Naive B cell (primary cell): ENCODE data around the gene MMD. TPM values are rescaled to one million over a fixed set of nuclear protein-coding genes. Genes with fewer than 3 reads are reported as not detected.
A peak's percentile ranks its signal among the peaks of the same experiment; 100 is the strongest.
"Not testable (repeated sequence)": the region's sequence is repeated elsewhere in the genome, so short reads cannot be mapped to it uniquely, and the experiment has no call there.

Experiments used
- ATAC-seq, 2 donors: fragments of 150-1000 bp; cut with Tn5 transposase; 2 replicates each; pipeline ENCODE4 v1.10.0; 2021; ENCODE audit warnings: low read depth in 2 of 2, mild to moderate bottlenecking in 2 of 2, moderate library complexity in 2 of 2
- DNase-seq: peaks from one replicate; pipeline ENCODE4 v3.0.0; 2022
- H3K27ac Mint-ChIP-seq, 6 donors: one replicate each; pipeline ENCODE4 v1.8.0; 2020 to 2022; ENCODE audit warnings: mild to moderate bottlenecking in 6 of 6, mixed read lengths in 6 of 6, moderate library complexity in 5 of 6, inconsistent platforms in 2 of 6
- H3K27me3 Mint-ChIP-seq, 3 donors: one replicate each; pipeline ENCODE4 v1.8.0; 2021 to 2022; ENCODE audit warnings: mixed read lengths in 3 of 3, mild to moderate bottlenecking in 1 of 3
- H3K36me3 Mint-ChIP-seq, 2 donors: one replicate each; pipeline ENCODE4 v1.8.0; 2020 to 2022; ENCODE audit warnings: mixed read lengths in 2 of 2, inconsistent platforms in 1 of 2, mild to moderate bottlenecking in 1 of 2
- H3K4me1 Mint-ChIP-seq, 3 donors: one replicate each; pipeline ENCODE4 v1.8.0; 2020 to 2022; ENCODE audit warnings: mixed read lengths in 3 of 3, inconsistent platforms in 1 of 3, mild to moderate bottlenecking in 1 of 3, moderate library complexity in 1 of 3
- H3K4me3 Mint-ChIP-seq, 8 donors: one replicate each; pipeline ENCODE4 v1.8.0; 2020 to 2022; ENCODE audit warnings: mild to moderate bottlenecking in 8 of 8, mixed read lengths in 8 of 8, moderate library complexity in 8 of 8, inconsistent platforms in 2 of 8
- H3K9me3 Mint-ChIP-seq, 7 donors: one replicate each; pipeline ENCODE4 v1.8.0; 2020 to 2022; ENCODE audit warnings: mixed read lengths in 7 of 7, mild to moderate bottlenecking in 5 of 7, inconsistent platforms in 2 of 7, moderate library complexity in 1 of 7
- polyA plus RNA-seq, 6 donors: library from polyadenylated mRNA; unstranded; fragments of 300-500 nt; fragmentation: Illumina TruSeq; gene quantifications; one replicate each; pipeline ENCODE4 v1.2.3, GENCODE V29; 2021; ENCODE audit warnings: low read depth in 6 of 6

MMD gene
- polyA plus RNA-seq, 6 donors from 2014 or later = 21.3 to 53.8 (median 32.0) TPM

- H3K27me3 Mint-ChIP-seq = no peaks in the 10 kb centered on the region
- peaks cover 0 to 15% (median 8%) of the 10 kb centered on the region in 3 donors for H3K4me1 Mint-ChIP-seq
- no peak for ATAC-seq
- peak overlapping the region in 4 of 6 donors; percentile 7 to 43 (median 37) for H3K27ac Mint-ChIP-seq
- no peak overlapping the region for H3K4me3 Mint-ChIP-seq
- no peaks in the 10 kb centered on the region for H3K9me3 Mint-ChIP-seq
- DNase-seq = no peak
- peaks cover 0 to 3% of the 10 kb centered on the region in 2 donors for H3K36me3 Mint-ChIP-seq
Measured at GRCh38 chr17:55391764-55392467, 29.7 kb downstream of the MMD start.

DNA sequence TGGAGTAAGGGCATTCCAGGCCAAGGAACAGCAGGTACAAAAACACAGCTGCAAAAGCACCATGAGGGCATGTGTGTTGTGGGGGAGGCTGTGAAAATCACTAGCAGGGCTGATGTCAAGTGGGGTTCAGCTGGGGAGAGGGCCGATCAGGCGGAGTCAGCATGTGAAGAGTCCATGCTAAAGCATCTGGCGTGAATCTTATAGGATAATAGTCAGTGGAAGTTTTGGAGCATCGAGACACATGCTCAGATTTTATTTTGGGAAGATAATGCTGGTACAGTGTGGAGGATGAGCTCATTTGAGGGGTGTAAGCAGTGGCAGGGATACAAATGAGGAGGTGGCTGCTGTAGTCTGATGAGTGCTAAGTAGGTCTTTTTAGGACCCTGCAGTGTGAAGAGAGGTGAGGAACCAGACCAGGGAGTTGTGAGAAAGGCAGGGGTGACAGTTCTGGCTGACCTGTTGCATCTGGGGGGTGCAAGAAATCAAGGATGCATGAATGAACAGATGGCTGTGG lies 30.3 kb downstream of the MMD start:
- Mint-ChIP-seq H3K36me3 (peaks cover 0 to 3% of the 10 kb centered on the region in 2 donors), H3K4me3 (no peak overlapping the region), H3K27me3 (peaks cover 0 to 3% (median 0%) of the 10 kb centered on the region in 3 donors), H3K9me3 (no peaks in the 10 kb centered on the region), H3K27ac (peak overlapping the region in 4 of 6 donors; percentile 7 to 90 (median 40)), H3K4me1 (peaks cover 0 to 15% (median 8%) of the 10 kb centered on the region in 3 donors)
- ATAC-seq (no peak), DNase-seq (no peak)

- DNase-seq (no peak), ATAC-seq (no peak)
- H3K4me1 Mint-ChIP-seq = peaks cover 0 to 15% (median 8%) of the 10 kb centered on the region in 3 donors
- no peaks in the 10 kb centered on the region for H3K9me3 Mint-ChIP-seq
- peak overlapping the region in 2 of 6 donors; percentile 7 to 48 for H3K27ac Mint-ChIP-seq
- H3K4me3 Mint-ChIP-seq = no peak overlapping the region
- H3K36me3 Mint-ChIP-seq = peaks cover 0 to 3% of the 10 kb centered on the region in 2 donors
- peaks cover 0 to 3% (median 0%) of the 10 kb centered on the region in 3 donors for H3K27me3 Mint-ChIP-seq
Measured at GRCh38 chr17:55390364-55390977, 31.2 kb downstream of the MMD start.

GRCh38 chr17:55389715-55390114 lies 31.9 kb downstream of the MMD start:
- not testable (repeated sequence) for H3K27ac Mint-ChIP-seq, ATAC-seq, H3K9me3 Mint-ChIP-seq, H3K36me3 Mint-ChIP-seq, H3K27me3 Mint-ChIP-seq, DNase-seq, H3K4me3 Mint-ChIP-seq, H3K4me1 Mint-ChIP-seq

DNA sequence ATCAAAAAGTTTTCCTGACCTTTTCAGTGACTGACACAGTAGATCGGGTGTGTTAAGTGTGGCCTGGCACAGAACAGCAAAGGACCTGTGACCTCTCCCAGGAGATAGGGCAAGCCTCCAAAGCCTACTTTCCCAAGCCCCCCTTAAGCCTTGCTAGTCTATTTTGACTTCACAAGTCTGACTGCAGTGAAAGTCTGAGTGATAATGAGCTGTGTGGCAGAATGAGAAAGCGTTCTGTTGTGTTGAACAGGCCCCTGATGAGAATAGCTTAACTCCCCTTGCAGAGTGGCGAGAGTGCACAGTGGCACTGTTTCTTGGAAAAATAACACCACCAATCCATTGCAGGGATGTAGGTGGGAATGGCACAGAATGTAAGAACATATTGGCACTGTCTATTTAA lies 32.8 kb downstream of the MMD start:
- Mint-ChIP-seq H3K27ac (peak overlapping the region in 1 of 6 donors; percentile 60), H3K36me3 (peaks cover 0 to 3% of the 10 kb centered on the region in 2 donors), H3K9me3 (no peaks in the 10 kb centered on the region), H3K4me1 (peaks cover 0 to 9% (median 0%) of the 10 kb centered on the region in 3 donors), H3K4me3 (no peak overlapping the region), H3K27me3 (peaks cover 0 to 9% (median 5%) of the 10 kb centered on the region in 3 donors)
- no peak for DNase-seq
- ATAC-seq = no peak

GRCh38 chr17:55386796-55387332 lies 34.8 kb downstream of the MMD start:
- Mint-ChIP-seq H3K27me3 (peaks cover 9 to 18% (median 9%) of the 10 kb centered on the region in 3 donors), H3K4me1 (peaks cover 0 to 9% (median 0%) of the 10 kb centered on the region in 3 donors), H3K9me3 (no peaks in the 10 kb centered on the region), H3K36me3 (no peaks in the 10 kb centered on the region), H3K4me3 (no peak overlapping the region), H3K27ac (no peak overlapping the region)
- ATAC-seq = no peak
- DNase-seq = no peak

GRCh38 chr17:55384643-55385232 lies 36.9 kb downstream of the MMD start:
- peaks cover 14 to 27% (median 19%) of the 10 kb centered on the region in 3 donors for H3K27me3 Mint-ChIP-seq
- no peak overlapping the region for H3K4me3 Mint-ChIP-seq
- DNase-seq (no peak), ATAC-seq (no peak)
- H3K36me3 Mint-ChIP-seq = no peaks in the 10 kb centered on the region
- H3K27ac Mint-ChIP-seq = no peak overlapping the region
- no peaks in the 10 kb centered on the region for H3K4me1 Mint-ChIP-seq
- H3K9me3 Mint-ChIP-seq = no peaks in the 10 kb centered on the region

DNA sequence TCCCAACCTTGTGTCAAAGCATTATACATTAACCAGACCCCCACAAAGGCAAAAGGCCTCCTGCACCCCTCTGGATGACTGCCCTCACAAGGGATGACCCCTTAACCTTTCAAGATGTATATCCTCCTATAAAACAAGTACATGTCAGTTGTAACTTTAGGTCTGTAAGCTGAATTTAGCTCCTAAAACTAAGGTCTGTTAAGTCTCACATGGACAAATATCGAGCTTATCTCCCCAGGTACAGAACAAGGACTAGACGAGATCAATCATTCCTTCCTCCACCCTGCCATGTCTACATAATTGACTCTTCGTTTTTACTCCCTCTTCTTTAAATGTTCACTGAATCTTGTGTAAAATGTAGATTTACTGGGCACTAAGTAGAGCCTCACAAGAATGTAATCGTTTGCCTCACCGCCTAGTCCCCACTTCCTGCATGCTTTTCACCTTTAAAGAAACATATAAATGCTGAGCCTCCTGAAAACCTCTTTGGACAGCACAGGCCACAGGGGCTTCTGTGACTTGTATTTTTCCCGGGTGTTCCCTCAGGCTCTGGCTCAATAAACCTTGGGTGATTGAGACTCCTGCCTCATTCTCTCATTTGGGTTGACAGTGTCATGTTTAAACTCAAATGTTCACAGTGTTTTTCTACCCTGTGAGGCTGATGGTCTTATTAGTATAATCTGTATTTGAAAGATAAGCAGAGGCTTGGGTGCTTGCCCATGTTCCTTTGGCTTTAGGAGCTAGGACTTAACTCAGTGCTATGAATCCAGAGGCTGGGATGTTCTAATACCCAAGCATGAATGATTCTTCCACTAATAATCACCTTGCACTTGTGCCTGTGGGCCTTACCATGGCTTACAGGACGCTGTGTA lies 37.6 kb downstream of the MMD start:
- Mint-ChIP-seq H3K27ac (peak overlapping the region in 1 of 6 donors; percentile 10), H3K4me3 (no peak overlapping the region), H3K4me1 (no peaks in the 10 kb centered on the region), H3K36me3 (no peaks in the 10 kb centered on the region), H3K27me3 (peaks cover 15 to 27% (median 21%) of the 10 kb centered on the region in 3 donors), H3K9me3 (no peaks in the 10 kb centered on the region)
- DNase-seq = no peak
- ATAC-seq = no peak

GRCh38 chr17:55381017-55381770 lies 40.4 kb downstream of the MMD start:
- Mint-ChIP-seq H3K9me3 (no peaks in the 10 kb centered on the region), H3K27ac (peak overlapping the region in 1 of 6 donors; percentile 12), H3K27me3 (peaks cover 19 to 29% (median 25%) of the 10 kb centered on the region in 3 donors), H3K4me1 (no peaks in the 10 kb centered on the region), H3K4me3 (no peak overlapping the region), H3K36me3 (no peaks in the 10 kb centered on the region)
- ATAC-seq (no peak), DNase-seq (no peak)

DNA sequence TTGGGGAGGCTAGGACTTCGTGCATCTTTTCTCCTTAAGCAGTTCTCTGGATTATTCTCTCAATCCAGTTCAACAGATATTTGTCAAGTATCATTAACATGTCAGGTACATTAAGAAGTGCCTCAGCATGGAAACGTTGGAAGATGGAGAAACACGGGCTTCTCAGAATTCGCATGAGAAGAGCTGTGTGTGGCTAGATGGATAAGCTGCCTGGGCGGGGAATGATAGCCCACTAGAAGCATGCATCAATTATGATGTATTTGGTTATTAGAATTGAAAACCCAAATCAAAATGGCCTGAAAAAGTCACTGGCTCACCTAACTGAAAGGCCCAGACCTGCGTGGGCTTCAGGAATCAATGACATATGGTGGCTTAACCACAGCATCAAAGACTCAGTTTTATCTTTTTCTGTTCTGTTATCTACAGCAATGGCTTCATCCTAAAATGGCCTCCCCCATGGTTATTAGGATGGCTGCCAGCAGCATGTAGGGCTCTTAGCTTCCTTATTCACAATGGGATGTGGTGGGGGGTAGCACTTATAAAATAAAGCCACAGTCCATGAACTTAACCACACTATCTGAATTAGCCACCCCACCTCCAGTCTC lies 43.9 kb downstream of the MMD start:
- H3K9me3 Mint-ChIP-seq = peaks cover 0 to 7% (median 2%) of the 10 kb centered on the region in 7 donors
- H3K36me3 Mint-ChIP-seq = peaks cover 0 to 1% of the 10 kb centered on the region in 2 donors
- no peaks in the 10 kb centered on the region for H3K4me1 Mint-ChIP-seq
- no peak for DNase-seq
- H3K27me3 Mint-ChIP-seq = peaks cover 18 to 38% (median 33%) of the 10 kb centered on the region in 3 donors
- H3K27ac Mint-ChIP-seq = no peak overlapping the region
- ATAC-seq = no peak
- no peak overlapping the region for H3K4me3 Mint-ChIP-seq

DNA sequence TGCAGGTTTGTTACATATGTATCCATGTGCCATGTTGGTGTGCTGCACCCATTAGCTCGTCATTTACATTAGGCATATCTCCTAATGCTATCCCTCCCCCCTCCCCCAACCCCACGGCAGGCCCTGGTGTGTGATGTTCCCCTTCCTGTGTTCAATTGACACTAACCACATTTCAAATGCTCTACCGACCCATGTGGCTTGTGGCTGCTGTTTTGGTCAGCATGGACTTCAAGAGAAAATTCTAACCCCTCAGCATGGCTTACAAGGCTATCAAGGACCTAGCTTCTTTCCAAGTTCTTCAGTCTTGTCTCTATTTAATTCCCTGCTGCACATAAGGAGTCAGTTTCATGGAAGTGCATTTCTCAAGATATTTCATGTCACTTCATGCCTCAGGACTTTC lies 52.9 kb downstream of the MMD start:
- Mint-ChIP-seq H3K4me3 (no peak overlapping the region), H3K4me1 (no peaks in the 10 kb centered on the region), H3K36me3 (peaks cover 12 to 17% of the 10 kb centered on the region in 2 donors), H3K9me3 (peaks cover 0 to 18% (median 11%) of the 10 kb centered on the region in 7 donors), H3K27me3 (peaks cover 18 to 28% (median 22%) of the 10 kb centered on the region in 3 donors), H3K27ac (no peak overlapping the region)
- ATAC-seq (no peak), DNase-seq (no peak)

- peaks cover 2 to 14% (median 7%) of the 10 kb centered on the region in 7 donors for H3K9me3 Mint-ChIP-seq
- H3K4me3 Mint-ChIP-seq = no peak overlapping the region
- H3K27ac Mint-ChIP-seq = no peak overlapping the region
Measured at GRCh38 chr17:55366020-55366481, 55.6 kb downstream of the MMD start.

More at GRCh38 chr17:55366020-55366481, 55.6 kb downstream of the MMD start:
- ATAC-seq = no peak
- Mint-ChIP-seq H3K36me3 (peaks cover 3 to 4% of the 10 kb centered on the region in 2 donors), H3K4me1 (no peaks in the 10 kb centered on the region), H3K27me3 (peaks cover 14 to 46% (median 33%) of the 10 kb centered on the region in 3 donors)
- DNase-seq = no peak
